H9 (cell line): Measurements from ENCODE around the gene WDSUB1. TPM values are rescaled to one million over a fixed set of nuclear protein-coding genes. Genes with fewer than 3 reads are reported as not detected.

Experiments
- DNase-seq: peaks from one replicate; pipeline ENCODE4 v3.0.0-alpha.2; 2017
- H2AFZ ChIP-seq: one replicate; pipeline ENCODE4 v1.6.1; 2013; ENCODE audit warnings: mild to moderate bottlenecking, low read length, control low read depth, moderate library complexity
- H2AK5ac ChIP-seq: 2 replicates; pipeline ENCODE4 v1.6.1; 2013; ENCODE audit warnings: low read length, control low read depth, mixed read lengths; ENCODE audit not compliant: insufficient read length
- H2BK120ac ChIP-seq: one replicate; pipeline ENCODE4 v1.6.1; 2013; ENCODE audit warnings: low read depth, mild to moderate bottlenecking, low read length, control low read depth, inconsistent platforms; ENCODE audit not compliant: poor library complexity, severe bottlenecking
- H2BK12ac ChIP-seq: 2 replicates; pipeline ENCODE4 v1.6.1; 2013; ENCODE audit warnings: low read length, control low read depth, mixed read lengths, low read depth; ENCODE audit not compliant: insufficient read length
- H2BK15ac ChIP-seq: 2 replicates; pipeline ENCODE4 v1.6.1; 2013; ENCODE audit warnings: low read depth, low read length, control low read depth
- H2BK20ac ChIP-seq: one replicate; pipeline ENCODE4 v1.6.1; 2013; ENCODE audit warnings: low read depth, mild to moderate bottlenecking, low read length, control low read depth, inconsistent platforms; ENCODE audit not compliant: poor library complexity, severe bottlenecking
- H2BK5ac ChIP-seq: 2 replicates; pipeline ENCODE4 v1.6.1; 2013; ENCODE audit warnings: low read length, control low read depth, mixed read lengths; ENCODE audit not compliant: insufficient read length
- H3K14ac ChIP-seq: 2 replicates; pipeline ENCODE4 v1.6.1; 2013; ENCODE audit warnings: low read length, control low read depth; ENCODE audit not compliant: insufficient read depth
- H3K18ac ChIP-seq: 2 replicates; pipeline ENCODE4 v1.6.1; 2013; ENCODE audit warnings: low read depth, mild to moderate bottlenecking, mixed read lengths, low read length, control low read depth; ENCODE audit not compliant: insufficient read length
- H3K23ac ChIP-seq: 2 replicates; pipeline ENCODE4 v1.6.1; 2013; ENCODE audit warnings: low read length, control low read depth, mixed read lengths, low read depth; ENCODE audit not compliant: insufficient read length
- H3K23me2 ChIP-seq: 2 replicates; pipeline ENCODE4 v1.6.1; 2013; ENCODE audit warnings: low read depth, mild to moderate bottlenecking, mixed read lengths, low read length, control low read depth; ENCODE audit not compliant: insufficient read length, poor library complexity, severe bottlenecking
- H3K27ac ChIP-seq: 2 replicates; pipeline ENCODE4 v1.5.1; 2013; ENCODE audit warnings: low read length, control low read depth, mixed read lengths, low read depth; ENCODE audit not compliant: insufficient read length
- H3K27me3 ChIP-seq: 2 replicates; pipeline ENCODE4 v1.6.1; 2013; ENCODE audit warnings: low read length, control low read depth, inconsistent platforms; ENCODE audit not compliant: insufficient read depth
- H3K4ac ChIP-seq: 2 replicates; pipeline ENCODE4 v1.6.1; 2013; ENCODE audit warnings: low read depth, mild to moderate bottlenecking, control low read depth, inconsistent platforms, low read length, moderate library complexity
- H3K4me1 ChIP-seq: 2 replicates; pipeline ENCODE4 v1.6.1; 2013; ENCODE audit warnings: low read length, control low read depth, inconsistent platforms; ENCODE audit not compliant: insufficient read depth
- H3K4me2 ChIP-seq: 2 replicates; pipeline ENCODE4 v1.6.1; 2013; ENCODE audit warnings: low read length, control low read depth, mixed read lengths; ENCODE audit not compliant: insufficient read length, insufficient read depth
- H3K56ac ChIP-seq: 2 replicates; pipeline ENCODE4 v1.6.1; 2013; ENCODE audit warnings: low read depth, mild to moderate bottlenecking, mixed read lengths, low read length, control low read depth; ENCODE audit not compliant: insufficient read length
- H3K79me1 ChIP-seq: 2 replicates; pipeline ENCODE4 v1.6.1; 2013; ENCODE audit warnings: low read depth, mild to moderate bottlenecking, moderate library complexity, low read length, control low read depth, inconsistent platforms; ENCODE audit not compliant: insufficient read depth, poor library complexity, severe bottlenecking
- H3K79me2 ChIP-seq: 2 replicates; pipeline ENCODE4 v1.6.1; 2013; ENCODE audit warnings: low read length, control low read depth, inconsistent platforms; ENCODE audit not compliant: insufficient read depth
- H3K9ac ChIP-seq: 2 replicates; pipeline ENCODE4 v1.6.1; 2013; ENCODE audit warnings: low read length, control low read depth, mixed read lengths; ENCODE audit not compliant: insufficient read length; ENCODE audit errors: extremely low read depth
- H3K9me3 ChIP-seq: one replicate; pipeline ENCODE4 v1.6.1; 2013; ENCODE audit warnings: low read depth, low read length, inconsistent platforms; ENCODE audit not compliant: control insufficient read depth
- H3T11ph ChIP-seq: one replicate; pipeline ENCODE4 v1.6.1; 2013; ENCODE audit warnings: mild to moderate bottlenecking, low read length, control low read depth, inconsistent platforms
- H4K20me1 ChIP-seq: one replicate; pipeline ENCODE4 v1.6.1; 2013; ENCODE audit not compliant: control insufficient read depth, insufficient read length, insufficient read depth
- H4K5ac ChIP-seq: 2 replicates; pipeline ENCODE4 v1.6.1; 2013; ENCODE audit warnings: low read depth, mild to moderate bottlenecking, mixed read lengths, low read length, control low read depth; ENCODE audit not compliant: insufficient read length
- H4K8ac ChIP-seq: replicated peaks from 2 replicates; pipeline ENCODE4 v1.6.1; 2013; ENCODE audit warnings: low read length, control low read depth, mixed read lengths, low read depth; ENCODE audit not compliant: insufficient read length
- H4K91ac ChIP-seq: 2 replicates; pipeline ENCODE4 v1.6.1; 2013; ENCODE audit warnings: low read depth, mild to moderate bottlenecking, moderate library complexity, mixed read lengths, low read length, control low read depth; ENCODE audit not compliant: insufficient read length
- H3K27ac Mint-ChIP-seq, 3 experiments: 2 replicates in 2 of 3; 3 replicates in 1 of 3; pipeline ENCODE4 v1.8.0; 2020 to 2021; ENCODE audit warnings: mixed read lengths in 3 of 3, mild to moderate bottlenecking in 1 of 3, moderate library complexity in 1 of 3
- H3K27me3 Mint-ChIP-seq: 2 replicates; pipeline ENCODE4 v1.8.0; 2021; ENCODE audit warnings: low read depth, mild to moderate bottlenecking, moderate library complexity, mixed read lengths
- H3K36me3 Mint-ChIP-seq, 3 experiments: 2 replicates in 2 of 3; 3 replicates in 1 of 3; pipeline ENCODE4 v1.8.0; 2020 to 2021; ENCODE audit warnings: low read depth in 3 of 3, mixed read lengths in 3 of 3; ENCODE audit not compliant: insufficient read depth in 1 of 3
- H3K4me1 Mint-ChIP-seq, 2 experiments: 2 replicates each; pipeline ENCODE4 v1.8.0; 2020; ENCODE audit warnings: mixed read lengths in 2 of 2
- H3K4me3 Mint-ChIP-seq, 2 experiments: 2 replicates in 1 of 2; 3 replicates in 1 of 2; pipeline ENCODE4 v1.8.0; 2020 to 2021; ENCODE audit warnings: mild to moderate bottlenecking in 2 of 2, mixed read lengths in 2 of 2, moderate library complexity in 1 of 2
- H3K9me3 Mint-ChIP-seq, 2 experiments: 2 replicates in 1 of 2; 3 replicates in 1 of 2; pipeline ENCODE4 v1.8.0; 2020; ENCODE audit warnings: mild to moderate bottlenecking in 2 of 2, mixed read lengths in 2 of 2, moderate library complexity in 1 of 2
- WGBS: extraction: QIAGEN DNeasy Blood & Tissue Kit; methylation state at CpG from one replicate; pipeline ENCODE4 v1.1.7; 2013; ENCODE audit warnings: missing lambda C conversion rate, low lambda C conversion rate, mixed read lengths; ENCODE audit not compliant: insufficient read length; ENCODE audit errors: extremely low coverage; 5-methylcytosine and 5-hydroxymethylcytosine counted together
- total RNA-seq: library from RNA; stranded (reverse); gene quantifications from 2 replicates; pipeline ENCODE4 v1.2.1, GENCODE V29; 2021
- TF ChIP-seq, protein P1 (sequence below): fragments of 200-600 bp; sonication (generic); conservative IDR thresholded peaks from 3 replicates; pipeline ENCODE4 v1.8.0; 2021; ENCODE audit warnings: antibody characterized with exemption, mild to moderate bottlenecking

The WDSUB1 gene
- total RNA-seq, 1 experiment from 2014 or later, result 5.5 TPM

- H3K9me3 ChIP-seq, result no peaks in the 10 kb centered on the region
- 0 out of 7 replicates have a peak, but pooled peaks cover 0 to 2% (median 0%) of the 10 kb centered on the region in 3 experiments for H3K36me3 Mint-ChIP-seq
- no peak overlapping the region for H3K23ac ChIP-seq
- H3K18ac ChIP-seq, result no peak overlapping the region
- no peaks in the 10 kb centered on the region for H3K4me1 ChIP-seq
- H2BK5ac ChIP-seq, result no peak overlapping the region
- H3K9me3 Mint-ChIP-seq, result no peaks in the 10 kb centered on the region
- H2AFZ ChIP-seq, result no peak overlapping the region
- H3K14ac ChIP-seq, result no peak overlapping the region
- H3K4ac ChIP-seq, result no peak overlapping the region
- H3K27me3 Mint-ChIP-seq, result no peaks in the 10 kb centered on the region; the same call in 1 of the 2 replicates
- WGBS, result no CpG with 5 or more reads among the region's 4 CpGs
- no peak overlapping the region for H3K56ac ChIP-seq
- H4K20me1 ChIP-seq, result no peaks in the 10 kb centered on the region
- no peak overlapping the region for H3T11ph ChIP-seq
- H3K27ac Mint-ChIP-seq, result no peak overlapping the region
- H4K5ac ChIP-seq, result no peak overlapping the region
- no peak overlapping the region for H2BK20ac ChIP-seq
- no peak overlapping the region for H2BK120ac ChIP-seq
- TF ChIP-seq, protein P1, sequence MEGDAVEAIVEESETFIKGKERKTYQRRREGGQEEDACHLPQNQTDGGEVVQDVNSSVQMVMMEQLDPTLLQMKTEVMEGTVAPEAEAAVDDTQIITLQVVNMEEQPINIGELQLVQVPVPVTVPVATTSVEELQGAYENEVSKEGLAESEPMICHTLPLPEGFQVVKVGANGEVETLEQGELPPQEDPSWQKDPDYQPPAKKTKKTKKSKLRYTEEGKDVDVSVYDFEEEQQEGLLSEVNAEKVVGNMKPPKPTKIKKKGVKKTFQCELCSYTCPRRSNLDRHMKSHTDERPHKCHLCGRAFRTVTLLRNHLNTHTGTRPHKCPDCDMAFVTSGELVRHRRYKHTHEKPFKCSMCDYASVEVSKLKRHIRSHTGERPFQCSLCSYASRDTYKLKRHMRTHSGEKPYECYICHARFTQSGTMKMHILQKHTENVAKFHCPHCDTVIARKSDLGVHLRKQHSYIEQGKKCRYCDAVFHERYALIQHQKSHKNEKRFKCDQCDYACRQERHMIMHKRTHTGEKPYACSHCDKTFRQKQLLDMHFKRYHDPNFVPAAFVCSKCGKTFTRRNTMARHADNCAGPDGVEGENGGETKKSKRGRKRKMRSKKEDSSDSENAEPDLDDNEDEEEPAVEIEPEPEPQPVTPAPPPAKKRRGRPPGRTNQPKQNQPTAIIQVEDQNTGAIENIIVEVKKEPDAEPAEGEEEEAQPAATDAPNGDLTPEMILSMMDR, result no peak
- H3K4me1 Mint-ChIP-seq, result peaks cover 0 to 4% of the 10 kb centered on the region in 2 experiments; a peak in 2 of 4 replicates
- H3K27me3 ChIP-seq, result no peaks in the 10 kb centered on the region
- no peak overlapping the region for H3K4me2 ChIP-seq
- H4K8ac ChIP-seq, result no peak overlapping the region
- H3K79me2 ChIP-seq, result no peaks in the 10 kb centered on the region
- H3K79me1 ChIP-seq, result no peaks in the 10 kb centered on the region
- H2BK12ac ChIP-seq, result no peak overlapping the region
- DNase-seq, result no peak
- no peak overlapping the region for H3K9ac ChIP-seq
- no peak overlapping the region for H3K4me3 Mint-ChIP-seq
- H3K27ac ChIP-seq, result no peak overlapping the region
- H2AK5ac ChIP-seq, result no peak overlapping the region
- no peak overlapping the region for H4K91ac ChIP-seq
- no peak overlapping the region for H2BK15ac ChIP-seq
- H3K23me2 ChIP-seq, result no peaks in the 10 kb centered on the region
Measured at GRCh38 chr2:159199761-159200465, 86.6 kb downstream of the WDSUB1 start.
